ENCODE results near the gene FPGS. TPM values are rescaled to one million over a fixed set of nuclear protein-coding genes. Genes with fewer than 3 reads are reported as not detected.

Gene FPGS
- total RNA-seq, 1 donor from 2014 or later = 70.0 TPM

DNA sequence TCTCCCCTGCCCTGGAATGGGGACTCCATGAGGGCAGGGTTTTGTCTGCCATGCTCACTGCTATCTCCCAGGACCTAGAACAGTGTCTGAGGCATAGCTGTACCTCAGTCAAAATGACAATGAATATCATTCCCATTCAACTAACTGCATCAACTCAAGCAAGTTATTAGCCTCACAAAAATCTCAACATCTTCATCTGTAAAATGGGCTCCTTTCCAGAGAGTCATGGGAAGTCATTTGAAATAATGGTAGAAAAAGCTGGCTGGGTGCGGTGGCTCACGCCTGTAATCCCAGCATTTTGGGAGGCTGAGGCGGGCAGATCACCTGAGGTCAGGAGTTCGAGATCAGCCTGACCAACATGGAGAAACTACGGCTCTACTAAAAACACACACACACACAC is 33.6 kb upstream of the FPGS start:
- TF ChIP-seq CTCF (IDR thresholded peaks at IDR 0.05; ENCODE audit: insufficient read depth, low read length, severe bottlenecking) = no peak
- H3K27me3 ChIP-seq (ENCODE audit: control insufficient read depth, insufficient read depth, low read length) = no peaks in the 10 kb centered on the region
- no peak overlapping the region for H3K4me3 ChIP-seq (ENCODE audit: low read depth, low read length)
- H3K36me3 ChIP-seq (ENCODE audit: control insufficient read depth, insufficient read depth, low read length) = no peaks in the 10 kb centered on the region
- FAIRE-seq (no peak), DNase-seq (ENCODE audit: low read depth) (no peak)

DNA sequence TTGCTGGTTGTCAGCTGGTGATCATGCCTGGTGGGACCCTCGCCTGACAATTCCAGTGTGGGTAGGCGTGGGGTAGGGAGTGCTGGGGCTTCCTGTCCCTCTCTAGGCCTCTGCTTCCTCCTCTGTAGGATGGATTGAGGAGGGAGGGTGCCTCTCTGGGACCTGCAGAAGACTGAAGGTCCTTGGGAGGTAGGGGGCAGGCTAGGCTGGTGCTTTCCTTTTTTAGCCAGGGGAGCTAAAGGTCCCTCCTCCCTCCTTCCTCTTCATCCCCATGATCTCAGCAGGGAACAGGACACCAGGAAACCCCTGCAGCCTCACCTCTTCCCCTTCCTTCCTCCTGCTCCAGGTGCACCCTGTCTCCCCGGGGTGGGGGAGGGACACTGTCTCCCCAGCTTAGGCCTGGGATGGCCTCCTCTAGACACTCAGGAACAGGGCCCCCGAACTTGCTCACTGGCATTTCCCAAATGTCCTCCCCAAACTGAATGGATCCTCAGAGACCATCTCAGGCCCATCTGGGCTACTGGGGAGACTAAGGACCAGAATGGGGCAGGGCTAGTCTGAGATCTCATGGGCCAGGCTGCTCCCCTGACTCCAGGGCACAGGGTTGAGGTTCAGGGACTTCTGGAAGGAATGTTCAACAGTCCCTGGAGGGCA is 32.6 kb upstream of the FPGS start:
- no peak for FAIRE-seq
- no peak overlapping the region for H3K4me3 ChIP-seq (ENCODE audit: low read depth, low read length)
- TF ChIP-seq CTCF (IDR thresholded peaks at IDR 0.05; ENCODE audit: insufficient read depth, low read length, severe bottlenecking) = no peak
- no peak for DNase-seq (ENCODE audit: low read depth)
- H3K27me3 ChIP-seq (ENCODE audit: control insufficient read depth, insufficient read depth, low read length) = no peaks in the 10 kb centered on the region
- no peaks in the 10 kb centered on the region for H3K36me3 ChIP-seq (ENCODE audit: control insufficient read depth, insufficient read depth, low read length)

DNA sequence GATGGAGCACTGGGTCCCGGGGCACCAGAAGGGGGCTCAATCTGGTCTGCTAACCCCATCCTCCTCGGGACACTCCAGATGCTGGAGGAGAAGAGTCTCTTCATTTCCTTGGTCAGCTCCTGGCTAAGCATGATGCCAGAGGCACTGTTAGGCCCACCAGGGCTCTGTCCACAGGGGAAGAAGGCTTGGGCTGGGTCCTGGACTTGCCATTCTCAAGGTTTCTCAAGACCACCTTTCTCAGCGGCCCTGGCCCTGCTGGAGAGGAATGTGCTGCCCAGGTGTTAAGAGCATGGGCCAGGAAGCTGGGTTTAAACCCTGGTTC is 32.1 kb upstream of the FPGS start:
- Histone ChIP-seq H3K27me3 (ENCODE audit: control insufficient read depth, insufficient read depth, low read length) (no peaks in the 10 kb centered on the region), H3K36me3 (ENCODE audit: control insufficient read depth, insufficient read depth, low read length) (no peaks in the 10 kb centered on the region), H3K4me3 (ENCODE audit: low read depth, low read length) (no peak overlapping the region)
- TF ChIP-seq CTCF (IDR thresholded peaks at IDR 0.05; ENCODE audit: insufficient read depth, low read length, severe bottlenecking) = no peak
- no peak for FAIRE-seq
- no peak for DNase-seq (ENCODE audit: low read depth)

DNA sequence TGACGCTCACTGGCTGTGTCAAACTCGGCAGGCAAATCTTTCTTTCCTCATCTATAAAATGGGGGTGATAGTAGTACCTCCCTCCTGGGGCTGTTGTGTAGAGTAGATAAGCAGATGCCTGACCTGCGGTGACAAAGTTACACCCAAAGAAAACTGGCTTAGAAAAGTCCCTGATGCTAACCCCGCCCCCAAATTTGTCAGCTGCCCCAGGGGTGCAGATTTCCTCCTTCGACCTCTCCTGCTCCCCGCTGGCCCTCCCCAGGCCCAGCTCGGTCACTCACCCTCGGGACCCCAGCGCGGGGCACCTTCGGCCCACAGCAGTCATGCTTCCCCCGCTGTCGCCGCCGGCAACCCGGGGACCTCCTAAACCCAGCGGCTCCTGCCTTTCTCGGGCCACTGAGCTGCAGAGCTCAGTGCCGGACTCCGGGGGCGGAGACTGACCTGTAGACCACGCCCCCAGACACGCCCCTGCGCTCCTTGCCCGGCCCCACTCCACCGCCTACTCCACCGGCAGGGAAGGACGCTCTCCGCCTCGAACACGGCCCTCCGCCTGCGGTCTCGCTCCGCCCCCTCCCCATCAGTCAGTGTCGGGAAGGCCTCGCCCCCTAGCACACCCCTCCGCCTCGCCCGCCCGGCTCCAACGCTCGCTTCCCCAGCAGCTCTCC is 31.6 kb upstream of the FPGS start:
- FAIRE-seq (no peak), DNase-seq (ENCODE audit: low read depth) (peak; percentile 92)
- no peak for TF ChIP-seq CTCF (IDR thresholded peaks at IDR 0.05; ENCODE audit: insufficient read depth, low read length, severe bottlenecking)
- H3K4me3 ChIP-seq (ENCODE audit: low read depth, low read length) = peak overlapping the region; percentile 45
- no peaks in the 10 kb centered on the region for H3K36me3 ChIP-seq (ENCODE audit: control insufficient read depth, insufficient read depth, low read length)
- H3K27me3 ChIP-seq (ENCODE audit: control insufficient read depth, insufficient read depth, low read length) = no peaks in the 10 kb centered on the region

GRCh38 chr9:127771570-127772189 is 31.0 kb upstream of the FPGS start:
- no peak for TF ChIP-seq CTCF (IDR thresholded peaks at IDR 0.05; ENCODE audit: insufficient read depth, low read length, severe bottlenecking)
- no peak for FAIRE-seq
- H3K4me3 ChIP-seq (ENCODE audit: low read depth, low read length) = peak overlapping the region; percentile 45
- H3K27me3 ChIP-seq (ENCODE audit: control insufficient read depth, insufficient read depth, low read length) = no peaks in the 10 kb centered on the region
- no peak for DNase-seq (ENCODE audit: low read depth)
- no peaks in the 10 kb centered on the region for H3K36me3 ChIP-seq (ENCODE audit: control insufficient read depth, insufficient read depth, low read length)
